ENCODE data around the gene GABRR2.
"Not testable (repeated sequence)": the region's sequence is repeated elsewhere in the genome, so short reads cannot be mapped to it uniquely, and the experiment has no call there.

The GABRR2 gene

GRCh38 chr6:89257346-89257745 lies 57.8 kb downstream of the GABRR2 start:
- DNase-seq (ENCODE audit: low read depth) = no peak

- DNase-seq (ENCODE audit: low read depth) = no peak
These were observed 59.7 kb downstream of the GABRR2 start for GRCh38 chr6:89255417-89255816.

- peak; percentile 26 for DNase-seq (ENCODE audit: low read depth)
These were observed 60.5 kb downstream of the GABRR2 start for GRCh38 chr6:89254569-89254968.

GRCh38 chr6:89252907-89253306 lies 62.2 kb downstream of the GABRR2 start:
- no peak for DNase-seq (ENCODE audit: low read depth)

GRCh38 chr6:89251976-89252375 lies 63.1 kb downstream of the GABRR2 start:
- DNase-seq (ENCODE audit: low read depth) = no peak

- no peak for DNase-seq (ENCODE audit: low read depth)
These were observed 63.9 kb downstream of the GABRR2 start for GRCh38 chr6:89251170-89251569.

- no peak for DNase-seq (ENCODE audit: low read depth)
These were observed 64.9 kb downstream of the GABRR2 start for GRCh38 chr6:89250239-89250638.

- DNase-seq (ENCODE audit: low read depth) = no peak
These were observed 70.7 kb downstream of the GABRR2 start for GRCh38 chr6:89244241-89244985.

- no peak for DNase-seq (ENCODE audit: low read depth)
These were observed 71.8 kb downstream of the GABRR2 start for GRCh38 chr6:89243331-89243629.

GRCh38 chr6:89242574-89243330 lies 72.3 kb downstream of the GABRR2 start:
- peak; percentile 55 for DNase-seq (ENCODE audit: low read depth)

- DNase-seq (ENCODE audit: low read depth) = peak; percentile 3
These were observed 75.8 kb downstream of the GABRR2 start for GRCh38 chr6:89239338-89239737.

- DNase-seq (ENCODE audit: low read depth) = no peak
These were observed 77.9 kb downstream of the GABRR2 start for GRCh38 chr6:89237158-89237557.

- not testable (repeated sequence) for DNase-seq (ENCODE audit: low read depth)
These were observed 81.5 kb downstream of the GABRR2 start for GRCh38 chr6:89233605-89234004.

GRCh38 chr6:89222712-89223039 lies 92.4 kb downstream of the GABRR2 start:
- DNase-seq (ENCODE audit: low read depth) = no peak

- DNase-seq (ENCODE audit: low read depth) = peak; percentile 47
These were observed 93.0 kb downstream of the GABRR2 start for GRCh38 chr6:89221971-89222711.

GRCh38 chr6:89221129-89221528 lies 94.0 kb downstream of the GABRR2 start:
- no peak for DNase-seq (ENCODE audit: low read depth)

GRCh38 chr6:89217299-89217910 lies 97.7 kb downstream of the GABRR2 start, which contains the start of gene GABRR1:
GABRR1 (minus strand) TSS chr6:89217358; CDS start chr6:89217322, 36 bp downstream.
- no peak for DNase-seq (ENCODE audit: low read depth)

GRCh38 chr6:89216411-89216810 lies 98.7 kb downstream of the GABRR2 start:
- no peak for DNase-seq (ENCODE audit: low read depth)

- no peak for DNase-seq (ENCODE audit: low read depth)
These were observed 99.7 kb downstream of the GABRR2 start for GRCh38 chr6:89215391-89215790.

GRCh38 chr6:89214197-89214596 lies 100.9 kb downstream of the GABRR2 start:
- DNase-seq (ENCODE audit: low read depth) = no peak

- no peak for DNase-seq (ENCODE audit: low read depth)
These were observed 102.6 kb downstream of the GABRR2 start for GRCh38 chr6:89212472-89212871.

- no peak for DNase-seq (ENCODE audit: low read depth)
These were observed 105.6 kb downstream of the GABRR2 start for GRCh38 chr6:89209457-89209856.

- DNase-seq (ENCODE audit: low read depth) = no peak
These were observed 106.5 kb downstream of the GABRR2 start for GRCh38 chr6:89208551-89208950.

Measured in iris pigment epithelial cell (primary cell).